H1 (cell line): ENCODE measurements around the gene CDH11. TPM values are rescaled to one million over a fixed set of nuclear protein-coding genes. Genes with fewer than 3 reads are reported as not detected.

ENCODE experiments used
- CTCF ChIA-PET: fragments of 300-600 bp; sonication (Branson Sonifier 250); formaldehyde crosslinking; loops from one replicate; lab custom pipeline; 2021; ENCODE audit not compliant: partially characterized antibody; lab: Charles Lee
- POLR2A ChIA-PET: fragments of 300-600 bp; sonication (Branson Sonifier 250); formaldehyde crosslinking; loops from one replicate; lab custom pipeline; 2021; ENCODE audit warnings: inconsistent platforms; ENCODE audit not compliant: partially characterized antibody; lab: Charles Lee
- DNase-seq, 2 experiments: peaks; one replicate each; pipeline versions ENCODE4 v3.0.0 to v3.0.0-alpha.2; 2010 to 2022; ENCODE audit warnings: low spot score in 2 of 2, low read depth in 1 of 2, mixed read lengths in 1 of 2
- FAIRE-seq: peaks from 2 replicates; lab custom pipeline; 2011; peaks lifted over from hg19 to GRCh38; lab: Jason Lieb, UNC
- H2AFZ ChIP-seq: 2 replicates; pipeline ENCODE4 v1.8.1; 2012; ENCODE audit warnings: low read length, inconsistent platforms
- H2AK5ac ChIP-seq: 2 replicates; pipeline ENCODE4 v1.6.1; 2013; ENCODE audit warnings: low read depth, low read length
- H2BK120ac ChIP-seq: replicated peaks from 2 replicates; pipeline ENCODE3; 2013; ENCODE audit warnings: low read depth, low read length, inconsistent platforms
- H2BK12ac ChIP-seq: 2 replicates; pipeline ENCODE4 v1.6.1; 2013; ENCODE audit warnings: low read depth, low read length
- H2BK15ac ChIP-seq: 2 replicates; pipeline ENCODE4 v1.6.1; 2013; ENCODE audit warnings: low read length
- H2BK20ac ChIP-seq: 2 replicates; pipeline ENCODE4 v1.6.1; 2013; ENCODE audit warnings: low read length
- H2BK5ac ChIP-seq: 2 replicates; pipeline ENCODE4 v1.6.1; 2013; ENCODE audit warnings: low read depth, low read length
- H3K14ac ChIP-seq: 2 replicates; pipeline ENCODE4 v1.6.1; 2013; ENCODE audit warnings: inconsistent platforms; ENCODE audit not compliant: insufficient read length
- H3K18ac ChIP-seq: 2 replicates; pipeline ENCODE4 v1.6.1; 2013; ENCODE audit warnings: low read length; ENCODE audit errors: extremely low read depth
- H3K23ac ChIP-seq: 2 replicates; pipeline ENCODE4 v1.6.1; 2013; ENCODE audit warnings: inconsistent platforms; ENCODE audit not compliant: insufficient read length
- H3K23me2 ChIP-seq: 2 replicates; pipeline ENCODE4 v1.6.1; 2013; ENCODE audit warnings: low read depth, low read length
- H3K27ac ChIP-seq: 2 replicates; pipeline ENCODE4 v1.6.1; 2011; ENCODE audit warnings: low read depth, low read length, inconsistent platforms
- H3K27me3 ChIP-seq, 4 experiments: replicated peaks in 1 of 4; 1 replicate in 1 of 4; 2 replicates in 3 of 4; pipeline versions ENCODE4 v1.6.1 to v1.8.1; 2011 to 2013; ENCODE audit warnings: low read length in 3 of 4, mild to moderate bottlenecking in 3 of 4, inconsistent platforms in 2 of 4, mixed read lengths in 2 of 4, moderate library complexity in 1 of 4; ENCODE audit not compliant: control insufficient read depth in 3 of 4, insufficient read depth in 3 of 4; ENCODE audit errors: extremely low read depth in 1 of 4
- H3K36me3 ChIP-seq, 4 experiments: 2 replicates each; pipeline versions ENCODE4 v1.6.1 to v1.8.1; 2011 to 2013; ENCODE audit warnings: mild to moderate bottlenecking in 4 of 4, low read length in 3 of 4, moderate library complexity in 2 of 4, control low read depth in 1 of 4, inconsistent platforms in 1 of 4; ENCODE audit not compliant: insufficient read depth in 4 of 4, control insufficient read depth in 2 of 4
- H3K4ac ChIP-seq: replicated peaks from 2 replicates; pipeline ENCODE3; 2013; ENCODE audit warnings: low read length, low read depth, mixed read lengths, inconsistent platforms; ENCODE audit not compliant: insufficient read length
- H3K4me1 ChIP-seq, 4 experiments: replicated peaks in 1 of 4; 1 replicate in 1 of 4; 2 replicates in 3 of 4; pipeline versions ENCODE4 v1.6.1 to v1.8.1; 2011 to 2013; ENCODE audit warnings: low read length in 3 of 4, inconsistent platforms in 2 of 4, mixed read lengths in 1 of 4; ENCODE audit not compliant: insufficient read depth in 4 of 4, control insufficient read depth in 3 of 4
- H3K4me2 ChIP-seq, 2 experiments: 2 replicates each; pipeline versions ENCODE4 v1.6.1 to v1.8.1; 2011 to 2013; ENCODE audit warnings: low read depth in 2 of 2, low read length in 2 of 2, control low read depth in 1 of 2, inconsistent platforms in 1 of 2, mild to moderate bottlenecking in 1 of 2; ENCODE audit not compliant: insufficient read depth in 1 of 2
- H3K4me3 ChIP-seq, 4 experiments: fragments of 200-600, 300-600 bp in 1 of 4; sonication (generic), shearing (Covaris generic), sonication (Bioruptor Twin) in 1 of 4; 2 replicates each; pipeline versions ENCODE4 v1.5.1 to v1.8.1; 2011 to 2016; ENCODE audit warnings: low read length in 4 of 4, low read depth in 3 of 4, control low read depth in 2 of 4, inconsistent platforms in 2 of 4, mild to moderate bottlenecking in 2 of 4, mixed read lengths in 1 of 4, moderate library complexity in 1 of 4; ENCODE audit not compliant: insufficient read depth in 2 of 4; ENCODE audit errors: extremely low read depth in 1 of 4
- H3K56ac ChIP-seq: replicated peaks from 2 replicates; pipeline ENCODE3; 2013; ENCODE audit warnings: low read depth, mild to moderate bottlenecking, mixed read lengths, low read length, inconsistent platforms; ENCODE audit not compliant: insufficient read length
- H3K79me1 ChIP-seq: 2 replicates; pipeline ENCODE4 v1.6.1; 2013; ENCODE audit warnings: low read depth, low read length, control low read depth
- H3K79me2 ChIP-seq, 2 experiments: 2 replicates each; pipeline versions ENCODE4 v1.6.1 to v1.8.1; 2012 to 2013; ENCODE audit warnings: low read length in 2 of 2, mild to moderate bottlenecking in 2 of 2, inconsistent platforms in 1 of 2; ENCODE audit not compliant: insufficient read depth in 2 of 2, control insufficient read depth in 1 of 2
- H3K9ac ChIP-seq, 4 experiments: replicated peaks in 1 of 4; 1 replicate in 1 of 4; 2 replicates in 3 of 4; pipeline versions ENCODE4 v1.6.1 to v1.8.1; 2011 to 2013; ENCODE audit warnings: low read depth in 3 of 4, low read length in 3 of 4, control low read depth in 2 of 4, mild to moderate bottlenecking in 2 of 4, moderate library complexity in 2 of 4, inconsistent platforms in 1 of 4; ENCODE audit errors: extremely low read depth in 1 of 4
- H3K9me3 ChIP-seq, 2 experiments: 2 replicates each; pipeline versions ENCODE4 v1.6.1 to v1.8.1; 2012 to 2013; ENCODE audit warnings: mild to moderate bottlenecking in 2 of 2, moderate library complexity in 2 of 2, control low read depth in 1 of 2, inconsistent platforms in 1 of 2, low read depth in 1 of 2, low read length in 1 of 2, mixed read lengths in 1 of 2; ENCODE audit not compliant: insufficient read depth in 2 of 2
- H4K20me1 ChIP-seq, 2 experiments: replicated peaks in 1 of 2; 2 replicates each; pipeline versions ENCODE3 to v1.8.1; 2011 to 2013; ENCODE audit warnings: inconsistent platforms in 2 of 2, low read length in 2 of 2, mild to moderate bottlenecking in 1 of 2; ENCODE audit not compliant: insufficient read depth in 2 of 2, control insufficient read depth in 1 of 2
- H4K5ac ChIP-seq: 2 replicates; pipeline ENCODE4 v1.6.1; 2013; ENCODE audit warnings: low read length, low read depth, mixed read lengths, inconsistent platforms; ENCODE audit not compliant: insufficient read length
- H4K8ac ChIP-seq: 2 replicates; pipeline ENCODE4 v1.8.0; 2013; ENCODE audit warnings: mild to moderate bottlenecking, moderate library complexity, low read length, inconsistent platforms; ENCODE audit not compliant: insufficient read depth; ENCODE audit errors: extremely low read depth
- H4K91ac ChIP-seq: replicated peaks from 2 replicates; pipeline ENCODE3; 2013; ENCODE audit warnings: low read length, mixed read lengths, inconsistent platforms; ENCODE audit not compliant: insufficient read length
- SP4 ChIP-seq: IDR thresholded peaks from 2 replicates; pipeline ENCODE4 v1.6.1; 2012; ENCODE audit warnings: low read length, inconsistent platforms
- WGBS, 2 experiments: shearing (Covaris generic) in 1 of 2; methylation state at CpG; one replicate each; pipeline versions ENCODE4 v1.1.6 to v1.1.7; 2013 to 2015; ENCODE audit warnings: low lambda C conversion rate in 2 of 2, mixed read lengths in 2 of 2, inconsistent platforms in 1 of 2, low coverage in 1 of 2, missing lambda C conversion rate in 1 of 2; ENCODE audit not compliant: insufficient replicate concordance in 2 of 2, insufficient coverage in 1 of 2, insufficient read length in 1 of 2; ENCODE audit errors: extremely low coverage in 1 of 2, missing lambda C conversion rate in 1 of 2; 5-methylcytosine and 5-hydroxymethylcytosine counted together
- polyA plus RNA-seq, 7 experiments: library from polyadenylated mRNA; depleted of rRNA in 3 of 7; stranded (reverse) in 5 of 7; unstranded in 2 of 7; fragments of >200 nt in 5 of 7; fragments of 200-250 nt in 2 of 7; gene quantifications; 1 replicate in 5 of 7; 2 replicates in 1 of 7; 4 replicates in 1 of 7; pipeline versions ENCODE4 v1.2.1 to v1.2.3, GENCODE V29; 2011 to 2013; ENCODE audit warnings: missing spikeins in 2 of 7, mixed read lengths in 2 of 7
- total RNA-seq: library from RNA; stranded (reverse); fragmentation: NEBNext Ultra II Directional; extraction: Animal tissue kit (Norgen Biotek cat#: 25700); gene quantifications from 2 replicates; pipeline ENCODE4 v1.2.1, GENCODE V29; 2021

The CDH11 gene
- total and polyA plus RNA-seq, 2 of the 8 experiments (the other 6 are each of a cell fraction or from before 2014, with no cell fraction given): 3.3 to 8.4 TPM

DNA sequence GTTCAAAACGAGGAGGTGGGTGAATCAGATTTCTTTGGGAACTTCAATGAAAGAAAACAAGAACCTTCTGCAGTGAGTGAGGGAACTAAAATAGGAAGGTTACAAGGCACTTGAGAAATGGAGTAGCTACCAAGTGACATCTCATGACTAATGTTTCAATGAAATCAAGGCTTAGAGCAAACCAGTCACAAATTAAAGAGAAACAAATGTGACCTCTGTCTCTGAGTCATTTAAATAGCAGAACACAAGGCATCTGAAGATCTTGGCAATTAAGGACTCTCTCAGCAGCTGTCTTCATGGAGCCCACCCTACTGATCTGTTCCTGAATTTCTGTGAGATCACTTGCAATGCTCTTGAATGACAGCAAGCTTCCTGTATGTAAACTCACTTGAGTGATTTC is 109.5 kb downstream of the CDH11 start:
- H2AFZ ChIP-seq: no peak overlapping the region
- no peak overlapping the region for H4K8ac ChIP-seq
- no peak overlapping the region for H3K18ac ChIP-seq
- H4K91ac ChIP-seq: no peak overlapping the region
- no peak overlapping the region for H3K4me3 ChIP-seq
- DNase-seq: no peak
- H2BK5ac ChIP-seq: no peak overlapping the region
- 78% methylated on average over 1 of the region's 1 CpG; no CpG with 5 or more reads in 1 of the 2 experiments for WGBS, 2 experiments
- H2BK20ac ChIP-seq: no peak overlapping the region
- no peak overlapping the region for H3K14ac ChIP-seq
- H2BK15ac ChIP-seq: no peak overlapping the region
- H3K23me2 ChIP-seq: no peaks in the 10 kb centered on the region
- no peak overlapping the region for H4K5ac ChIP-seq
- H2BK12ac ChIP-seq: no peak overlapping the region
- no peak overlapping the region for H2BK120ac ChIP-seq
- H3K27ac ChIP-seq: no peak overlapping the region
- no peak overlapping the region for H3K9ac ChIP-seq
- no peak for TF ChIP-seq SP4
- TF ChIP-seq, all 59 proteins: peak for 0
- Histone ChIP-seq H3K23ac (no peak overlapping the region), H3K4me2 (no peak overlapping the region), H2AK5ac (no peak overlapping the region), H3K56ac (no peak overlapping the region), H3K79me1 (no peaks in the 10 kb centered on the region), H4K20me1 (no peaks in the 10 kb centered on the region), H3K9me3 (peaks cover 0 to 5% of the 10 kb centered on the region in 2 experiments; a peak in 1 of 4 replicates), H3K4ac (no peak overlapping the region), H3K4me1 (peaks cover 0 to 3% (median under 1%) of the 10 kb centered on the region in 4 experiments; a peak in 3 of 7 replicates), H3K79me2 (no peaks in the 10 kb centered on the region), H3K36me3 (no peaks in the 10 kb centered on the region), H3K27me3 (no peaks in the 10 kb centered on the region)
- ChIA-PET POLR2A (no interaction called here), CTCF (interaction anchor here (1.3 kb wide), 2 partner anchors 15 to 51 kb away, joined by 3 read pairs; no protein-coding TSS in a partner anchor)
- FAIRE-seq: no peak
